ENCODE data around the gene SPATA16. TPM values are rescaled to one million over a fixed set of nuclear protein-coding genes. Genes with fewer than 3 reads are reported as not detected.
"Not testable (repeated sequence)": the region's sequence is repeated elsewhere in the genome, so short reads cannot be mapped to it uniquely, and the experiment has no call there.

The SPATA16 gene, protein sequence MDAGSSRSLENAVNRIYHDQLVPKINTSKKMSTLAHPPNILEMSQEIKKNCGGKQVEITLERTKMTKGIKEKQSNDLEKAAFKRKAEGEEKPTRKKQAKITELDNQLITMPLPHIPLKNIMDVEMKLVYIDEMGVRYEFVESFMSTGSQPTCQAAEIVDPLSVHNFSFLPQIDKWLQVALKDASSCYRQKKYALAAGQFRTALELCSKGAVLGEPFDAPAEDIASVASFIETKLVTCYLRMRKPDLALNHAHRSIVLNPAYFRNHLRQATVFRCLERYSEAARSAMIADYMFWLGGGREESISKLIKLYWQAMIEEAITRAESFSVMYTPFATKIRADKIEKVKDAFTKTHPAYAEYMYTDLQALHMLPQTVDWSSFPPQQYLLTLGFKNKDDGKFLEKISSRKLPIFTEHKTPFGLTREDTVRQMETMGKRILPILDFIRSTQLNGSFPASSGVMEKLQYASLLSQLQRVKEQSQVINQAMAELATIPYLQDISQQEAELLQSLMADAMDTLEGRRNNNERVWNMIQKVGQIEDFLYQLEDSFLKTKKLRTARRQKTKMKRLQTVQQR
- not detected for polyA plus RNA-seq (2013, experiment 1 of 2; ENCODE audit: insufficient read length)
- polyA plus RNA-seq (2013, experiment 2 of 2; ENCODE audit: insufficient read length): not detected

GRCh38 chr3:173140986-173141385 is at the start of gene SPATA16:
Gene SPATA16, minus strand, starts transcription at chr3:173141235. Its CDS starts 23,504 bp downstream, at chr3:173117731.
- DNase-seq: no peak

DNA sequence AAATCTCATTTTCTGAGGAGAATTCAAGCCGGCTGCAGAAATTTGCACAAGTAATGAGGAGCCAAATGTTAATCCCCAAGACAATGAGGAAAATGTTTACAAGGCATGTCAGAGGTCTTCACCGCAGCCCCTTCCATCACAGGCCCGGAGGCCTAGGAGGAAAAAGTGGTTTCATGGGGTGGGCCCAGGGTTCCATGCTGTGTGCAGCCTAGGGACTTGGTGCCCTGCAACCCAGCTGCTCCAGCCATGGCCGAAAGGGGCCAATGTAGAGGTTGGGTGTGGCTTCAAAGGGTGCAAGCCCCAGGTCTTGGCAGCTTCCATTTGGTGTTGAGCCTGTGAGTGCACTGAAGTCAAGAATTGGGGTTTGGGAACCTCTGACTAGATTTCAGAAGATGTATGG is 42.0 kb upstream of the SPATA16 start:
- DNase-seq: not testable (repeated sequence)

DNA sequence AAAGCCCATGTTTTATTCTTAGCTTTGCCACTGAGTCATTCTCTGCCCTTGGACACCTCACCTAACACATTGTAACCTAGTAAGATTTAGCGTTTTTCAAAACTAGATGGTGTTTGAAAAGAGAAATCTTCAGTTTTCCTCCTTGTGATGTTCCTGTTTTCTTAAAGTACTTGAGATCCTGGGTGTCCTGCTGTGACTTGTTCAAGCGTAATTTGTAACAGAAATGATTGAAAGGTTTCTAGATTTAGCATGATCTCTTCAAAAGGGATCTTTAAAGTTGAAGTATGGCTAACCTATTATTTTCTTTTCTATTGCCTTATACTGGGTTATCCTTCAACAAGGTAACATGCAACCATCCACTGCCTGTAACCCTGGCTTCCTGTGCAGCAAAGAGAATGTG is 32.6 kb upstream of the SPATA16 start:
- DNase-seq: no peak

- DNase-seq: not testable (repeated sequence)
Observed at GRCh38 chr3:173159139-173159538, 18.1 kb upstream of the SPATA16 start.

DNA sequence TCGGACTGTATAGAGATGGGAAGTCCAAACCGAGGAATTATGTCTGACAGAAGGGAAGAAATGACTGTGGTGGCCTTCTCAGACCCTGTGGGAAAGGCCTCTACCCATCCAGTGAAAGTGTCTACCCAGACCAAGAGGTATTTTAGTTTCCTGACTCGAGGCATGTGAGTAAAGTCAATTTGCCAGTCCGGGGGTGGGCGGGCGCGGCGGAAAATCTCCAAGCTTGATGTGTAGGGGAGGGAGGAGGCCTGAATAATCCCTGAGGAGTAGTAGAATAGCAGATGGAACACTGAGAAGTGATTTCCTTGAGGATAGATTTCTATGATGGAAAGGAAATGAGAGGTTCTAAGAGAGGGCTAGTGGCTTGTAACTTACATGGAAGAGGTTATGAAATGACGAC is 15.5 kb upstream of the SPATA16 start:
- DNase-seq: not testable (repeated sequence)

- DNase-seq: no peak
Observed at GRCh38 chr3:173153631-173154030, 12.6 kb upstream of the SPATA16 start.

GRCh38 chr3:173139420-173139819 is 1.6 kb downstream of the SPATA16 start:
- no peak for DNase-seq

GRCh38 chr3:173138026-173138425 is 3.0 kb downstream of the SPATA16 start:
- DNase-seq: no peak

DNA sequence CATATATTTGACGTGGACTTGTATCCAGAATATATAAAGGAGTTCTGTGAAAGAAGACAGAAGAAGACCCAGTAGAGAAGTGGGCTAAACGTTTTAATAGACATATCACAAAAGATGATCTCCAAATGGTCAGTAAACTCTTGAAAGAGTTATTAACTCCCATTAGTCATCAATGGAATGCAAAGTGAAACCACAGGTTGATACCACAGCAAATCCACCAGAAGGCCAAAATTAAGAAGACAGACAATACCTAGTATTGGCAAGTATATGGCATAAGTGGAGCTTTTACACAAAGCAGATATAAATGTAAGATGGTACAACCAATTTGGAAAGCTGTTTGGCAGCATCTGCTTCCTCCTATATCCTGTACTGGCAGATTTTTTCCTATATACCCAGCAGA is 6.0 kb downstream of the SPATA16 start:
- DNase-seq: no peak

DNA sequence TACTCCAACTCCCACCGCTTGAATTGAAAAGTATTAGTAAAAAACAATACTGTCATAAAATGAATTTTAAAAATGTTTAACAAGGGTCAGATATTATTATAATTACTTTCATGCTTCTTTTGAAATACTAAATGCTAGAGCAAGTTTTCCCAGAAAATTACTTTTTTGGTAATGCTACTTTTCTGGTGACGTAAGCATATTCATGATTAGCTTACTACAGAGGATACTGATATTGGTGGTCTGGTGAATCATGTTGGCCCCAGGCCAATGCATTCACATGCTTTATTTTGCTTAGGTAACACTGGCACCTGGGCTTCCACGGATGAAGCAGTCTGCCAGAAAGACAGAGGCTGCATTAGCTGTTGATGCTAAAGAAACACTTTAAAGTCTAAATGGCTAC is 12.4 kb downstream of the SPATA16 start:
- DNase-seq: no peak

DNA sequence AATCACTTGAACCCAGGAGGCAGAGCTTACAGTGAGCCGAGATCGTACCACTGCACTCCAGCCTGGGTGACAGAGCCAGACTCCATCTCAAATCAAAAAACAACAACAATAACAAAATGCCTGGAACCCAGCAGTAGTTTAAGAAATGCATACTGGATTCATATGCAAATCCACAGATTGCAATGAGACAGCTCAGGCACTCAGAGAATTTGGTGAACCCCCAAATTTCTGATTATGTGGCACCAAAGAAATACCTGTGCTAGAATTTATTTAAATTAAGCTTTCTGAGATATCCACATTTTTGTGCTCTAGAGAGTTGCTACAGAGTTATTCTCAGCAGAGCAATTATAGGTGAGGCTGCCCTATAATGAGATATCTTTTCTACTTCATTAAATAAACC is 29.7 kb downstream of the SPATA16 start:
- DNase-seq: no peak

GRCh38 chr3:173109143-173109542 is 31.9 kb downstream of the SPATA16 start:
- DNase-seq: peak; percentile 0

DNA sequence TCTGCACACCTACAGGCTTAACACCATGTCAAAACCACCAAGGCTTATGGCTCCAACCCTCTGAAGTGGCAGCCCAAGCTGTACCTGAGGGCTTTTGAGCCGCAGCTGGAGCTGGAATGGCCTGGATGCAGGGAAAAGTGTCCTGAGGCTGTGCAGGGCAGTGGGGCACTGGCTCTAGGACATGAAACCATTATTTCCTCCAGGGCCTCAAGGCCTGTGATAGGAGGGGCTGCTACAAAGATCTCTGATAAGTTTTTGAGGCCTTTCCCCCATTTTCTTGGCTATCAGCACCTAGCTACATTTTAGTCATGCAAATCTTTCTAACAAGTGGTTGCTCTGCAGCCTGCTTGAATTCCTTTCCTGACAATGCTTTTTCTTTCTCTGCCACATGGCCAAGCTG is 37.6 kb downstream of the SPATA16 start:
- no peak for DNase-seq

DNA sequence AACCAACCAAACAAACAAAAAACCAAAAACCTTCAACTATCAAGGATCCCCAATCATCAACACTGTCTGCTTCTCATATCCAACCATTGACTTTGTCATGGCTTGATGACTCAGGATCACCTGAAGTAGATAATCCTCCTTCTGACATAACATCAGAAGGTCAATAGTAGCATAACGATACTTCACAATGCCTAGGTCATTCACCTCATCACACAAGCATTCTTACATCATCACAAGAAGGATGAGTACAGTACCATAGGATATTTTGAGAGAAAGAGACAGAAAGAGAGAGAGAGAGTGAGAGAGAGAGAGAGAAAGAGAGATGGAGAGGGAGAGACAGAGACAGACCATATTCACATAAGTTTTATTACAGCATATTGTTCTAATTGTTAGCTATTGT is 42.1 kb downstream of the SPATA16 start:
- DNase-seq: no peak

DNA sequence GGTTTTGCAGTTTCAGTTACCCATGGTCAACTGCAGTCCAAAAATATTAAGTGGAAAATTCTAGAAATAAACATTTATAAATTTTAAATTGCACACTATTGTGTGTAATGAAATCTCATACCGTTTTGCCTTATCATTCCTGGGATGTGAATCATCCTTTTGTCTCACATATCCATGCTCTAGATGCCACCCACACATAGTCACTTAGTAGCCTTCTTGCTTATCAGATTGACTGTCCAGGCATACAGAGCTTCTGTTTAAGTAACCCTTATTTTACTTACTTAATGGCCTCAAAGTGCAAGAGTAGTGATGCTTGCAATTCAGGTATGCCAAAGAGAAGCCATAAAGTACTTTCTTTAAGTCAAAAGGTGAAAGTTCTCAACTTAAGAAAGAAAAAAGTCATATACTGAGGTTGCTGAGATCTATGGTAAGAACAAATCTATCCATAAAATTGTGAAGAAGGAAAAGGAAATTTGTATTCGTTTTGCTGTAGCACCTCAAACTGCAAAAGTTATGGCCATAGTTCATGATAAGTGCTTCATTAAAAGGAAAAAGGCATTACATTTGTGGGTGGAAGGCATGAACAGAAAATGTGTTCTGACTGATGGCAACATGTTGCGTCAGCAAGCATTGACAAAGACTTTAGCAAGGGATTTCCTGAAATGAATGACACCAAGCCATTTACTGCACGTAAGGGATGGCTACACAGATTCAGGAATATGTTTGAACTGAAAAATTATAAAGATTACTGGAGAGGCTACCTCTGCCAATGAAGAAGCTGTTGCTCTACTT is 43.8 kb downstream of the SPATA16 start:
- no peak for DNase-seq

GRCh38 chr3:173096140-173096539 is 44.9 kb downstream of the SPATA16 start:
- DNase-seq: no peak

- DNase-seq: no peak
Observed at GRCh38 chr3:173092038-173092437, 49.0 kb downstream of the SPATA16 start.

DNA sequence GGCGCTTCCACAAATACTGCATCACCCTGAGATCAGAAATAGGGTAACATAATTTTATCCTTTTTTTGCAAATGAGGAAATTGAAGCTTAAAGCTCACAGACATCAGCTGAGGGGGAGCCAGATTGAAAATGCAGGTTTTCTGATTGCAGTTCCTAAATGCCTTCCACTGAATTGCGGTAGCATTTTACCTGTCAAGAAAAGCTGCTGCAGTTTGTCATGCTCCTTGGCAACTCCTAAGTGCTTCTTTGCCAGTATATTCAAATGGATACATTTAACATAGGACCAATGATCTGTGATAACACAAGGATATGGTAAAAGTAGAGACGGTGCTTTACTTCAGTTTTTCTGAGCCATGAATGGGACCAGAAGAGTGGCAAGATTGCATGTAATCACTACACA is 50.5 kb downstream of the SPATA16 start:
- no peak for DNase-seq

GRCh38 chr3:173089283-173089682 is 51.8 kb downstream of the SPATA16 start:
- DNase-seq: no peak

DNA sequence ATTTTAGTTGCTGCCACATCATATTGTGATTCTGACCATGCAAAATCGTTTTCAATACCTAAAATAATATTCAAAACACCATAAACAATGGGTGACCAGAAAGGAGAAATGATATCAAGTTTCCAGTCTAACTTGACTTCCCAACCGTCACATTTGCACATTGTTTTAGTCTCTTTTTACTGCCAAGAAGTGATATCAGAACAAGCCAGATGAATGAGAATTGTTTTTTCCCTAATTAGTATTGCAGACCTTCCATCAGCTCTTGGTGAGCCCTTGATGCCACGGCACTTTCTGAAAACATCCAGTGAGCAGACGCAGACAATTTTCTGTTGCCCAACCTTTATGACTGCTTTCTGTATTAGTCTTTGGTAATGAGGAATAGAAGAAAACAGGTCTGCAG is 62.5 kb downstream of the SPATA16 start:
- no peak for DNase-seq

- DNase-seq: peak; percentile 62
Observed at GRCh38 chr3:173066044-173067004, 74.7 kb downstream of the SPATA16 start.

- DNase-seq: no peak
Observed at GRCh38 chr3:173065543-173065981, 75.5 kb downstream of the SPATA16 start.

All from fibroblast of skin of scalp (primary cell).